ENCODE results near the gene PAX8. TPM values are rescaled to one million over a fixed set of nuclear protein-coding genes. Genes with fewer than 3 reads are reported as not detected.

Gene PAX8
- total RNA-seq, 4 donors from 2014 or later = 0.91 to 5.2 (median 4.3) TPM

DNA sequence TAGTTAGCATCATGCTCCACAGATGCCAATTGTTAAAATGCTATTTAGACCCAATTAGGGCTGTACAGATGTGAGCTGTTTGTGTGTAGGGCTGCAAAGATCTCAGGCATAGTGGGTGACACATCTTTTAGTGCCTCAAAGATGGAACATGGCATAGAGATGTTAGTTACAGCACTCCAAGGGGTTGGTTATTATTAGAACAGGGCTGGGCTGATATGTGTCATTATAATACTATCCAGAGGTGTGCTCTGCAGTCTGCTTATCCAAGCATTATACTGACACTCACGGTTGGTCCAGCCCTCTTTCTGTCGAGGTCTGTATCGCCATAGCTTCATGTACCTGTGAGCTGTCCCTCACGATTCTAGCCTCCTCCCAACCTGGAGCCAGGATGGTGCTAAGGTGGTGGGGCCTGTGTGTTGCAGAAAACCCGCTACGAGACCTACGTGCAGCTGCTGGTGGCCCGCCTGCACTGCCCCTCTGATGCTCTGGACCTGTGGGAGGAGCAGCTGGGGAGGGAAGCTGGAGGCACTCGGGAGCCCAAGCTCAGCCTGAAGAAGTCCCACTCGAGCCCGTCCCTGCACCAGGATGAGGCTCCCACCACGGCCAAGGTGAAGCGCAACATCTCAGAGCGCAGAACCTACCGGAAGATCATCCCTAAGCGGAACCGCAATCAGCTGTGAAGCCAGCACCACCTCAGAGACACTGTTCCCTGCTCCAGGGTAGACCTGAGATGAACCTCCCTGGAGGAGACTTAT, 77.8 kb downstream of the PAX8 start:
- WGBS, 2 donors = 84 to 87% methylated on average over 17 of the region's 17 CpGs
- intact Hi-C loops (cut with DNase I; ENCODE audit: low total_unique reads) = loop anchor here (5.0 kb wide), 1 partner anchor 171 kb away; no protein-coding TSS in a partner anchor
- DNase-seq (ENCODE audit: low spot score in 2 of 2) = no peak

DNA sequence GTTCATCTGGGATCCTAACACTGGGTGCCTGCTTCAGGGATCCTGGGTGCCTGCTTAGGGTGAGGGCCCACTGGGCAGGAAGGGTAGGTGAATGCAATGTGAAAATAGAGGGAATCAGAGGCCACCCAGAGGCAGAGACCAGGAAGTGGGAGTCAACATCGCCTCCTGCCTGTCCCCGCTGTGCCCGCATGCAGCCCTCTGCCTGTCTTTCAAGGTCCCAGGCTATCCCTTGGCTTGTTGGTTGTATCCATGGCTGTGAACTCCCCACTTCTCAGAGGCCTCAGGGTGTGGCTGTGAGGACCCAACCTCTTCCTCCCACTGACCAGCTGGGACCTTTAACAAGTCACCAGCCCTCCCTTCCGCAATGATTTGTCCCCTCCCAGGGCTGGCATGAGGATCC, 78.5 kb downstream of the PAX8 start:
- TF ChIP-seq, protein P1, sequence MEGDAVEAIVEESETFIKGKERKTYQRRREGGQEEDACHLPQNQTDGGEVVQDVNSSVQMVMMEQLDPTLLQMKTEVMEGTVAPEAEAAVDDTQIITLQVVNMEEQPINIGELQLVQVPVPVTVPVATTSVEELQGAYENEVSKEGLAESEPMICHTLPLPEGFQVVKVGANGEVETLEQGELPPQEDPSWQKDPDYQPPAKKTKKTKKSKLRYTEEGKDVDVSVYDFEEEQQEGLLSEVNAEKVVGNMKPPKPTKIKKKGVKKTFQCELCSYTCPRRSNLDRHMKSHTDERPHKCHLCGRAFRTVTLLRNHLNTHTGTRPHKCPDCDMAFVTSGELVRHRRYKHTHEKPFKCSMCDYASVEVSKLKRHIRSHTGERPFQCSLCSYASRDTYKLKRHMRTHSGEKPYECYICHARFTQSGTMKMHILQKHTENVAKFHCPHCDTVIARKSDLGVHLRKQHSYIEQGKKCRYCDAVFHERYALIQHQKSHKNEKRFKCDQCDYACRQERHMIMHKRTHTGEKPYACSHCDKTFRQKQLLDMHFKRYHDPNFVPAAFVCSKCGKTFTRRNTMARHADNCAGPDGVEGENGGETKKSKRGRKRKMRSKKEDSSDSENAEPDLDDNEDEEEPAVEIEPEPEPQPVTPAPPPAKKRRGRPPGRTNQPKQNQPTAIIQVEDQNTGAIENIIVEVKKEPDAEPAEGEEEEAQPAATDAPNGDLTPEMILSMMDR (IDR thresholded peaks at IDR 0.05) = no peak
- TF ChIP-seq POLR2A (IDR thresholded peaks at IDR 0.05) = no peak
- intact Hi-C loops (cut with DNase I; ENCODE audit: low total_unique reads) = loop anchor here (5.0 kb wide), 1 partner anchor 172 kb away; no protein-coding TSS in a partner anchor
- DNase-seq (ENCODE audit: low spot score in 2 of 2) = no peak
- H3K4me3 ChIP-seq (ENCODE audit: low read depth, poor library complexity, severe bottlenecking) = no peak overlapping the region
- 90 to 92% methylated on average over 4 of the region's 4 CpGs for WGBS, 2 donors

More for the DNA sequence above, 77.8 kb downstream of the PAX8 start:
- H3K4me3 ChIP-seq (ENCODE audit: low read depth, poor library complexity, severe bottlenecking) = no peak overlapping the region
- TF ChIP-seq, protein P1 (IDR thresholded peaks at IDR 0.05) = no peak
- TF ChIP-seq POLR2A (IDR thresholded peaks at IDR 0.05) = no peak

DNA sequence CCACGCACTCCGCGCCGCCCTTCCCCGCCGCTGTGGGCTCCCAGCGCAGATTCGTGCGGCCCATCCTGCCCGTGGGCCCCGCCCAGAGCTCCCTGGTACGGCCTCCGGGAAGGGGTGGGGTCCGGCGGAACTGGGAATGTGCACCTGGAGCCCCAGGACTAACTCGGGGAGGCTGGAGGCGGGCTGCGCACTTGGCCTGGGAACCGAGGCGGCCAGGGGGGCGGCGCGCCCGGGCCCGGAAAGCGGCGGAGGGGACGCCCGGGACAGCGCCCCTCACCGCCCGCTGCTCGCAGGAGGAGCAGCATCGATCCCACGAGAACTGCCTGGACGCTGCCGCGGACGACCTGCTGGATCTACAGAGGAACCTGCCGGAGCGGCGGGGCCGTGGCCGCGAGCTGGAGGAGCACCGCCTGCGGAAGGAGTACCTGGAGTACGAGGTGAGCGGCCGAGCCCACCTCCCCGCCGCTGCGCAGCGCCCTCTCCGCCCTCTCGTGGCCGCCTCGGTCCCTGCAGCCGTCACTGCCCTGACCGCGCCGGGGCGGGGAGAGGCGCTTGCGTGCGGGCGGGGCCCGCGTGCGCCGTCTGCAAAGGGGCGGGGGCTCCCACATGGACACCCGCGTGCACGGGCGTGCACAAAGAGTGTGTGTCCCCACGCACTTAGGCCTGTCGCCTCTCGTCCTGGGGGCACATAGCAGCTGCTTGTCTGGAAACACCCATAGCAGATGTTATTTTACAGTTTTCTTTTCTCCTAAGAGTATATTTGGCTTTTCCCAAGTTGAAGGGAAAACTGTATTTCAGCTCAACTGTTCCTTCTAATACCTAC, 79.7 kb downstream of the PAX8 start:
- WGBS, 2 donors = 1 to 11% methylated on average over 12 to 17 of the region's 79 CpGs
- TF ChIP-seq, protein P1 (IDR thresholded peaks at IDR 0.05) = peak in 1 of 3 donors; percentile 45
- TF ChIP-seq POLR2A (IDR thresholded peaks at IDR 0.05) = no peak
- DNase-seq (ENCODE audit: low spot score in 2 of 2) = peak; percentile 77 to 96
- H3K4me3 ChIP-seq (ENCODE audit: low read depth, poor library complexity, severe bottlenecking) = peak overlapping the region; percentile 60
- intact Hi-C loops (cut with DNase I; ENCODE audit: low total_unique reads) = loop anchor here (5.0 kb wide), 2 partner anchors 62 to 117 kb away; no protein-coding TSS in a partner anchor

DNA sequence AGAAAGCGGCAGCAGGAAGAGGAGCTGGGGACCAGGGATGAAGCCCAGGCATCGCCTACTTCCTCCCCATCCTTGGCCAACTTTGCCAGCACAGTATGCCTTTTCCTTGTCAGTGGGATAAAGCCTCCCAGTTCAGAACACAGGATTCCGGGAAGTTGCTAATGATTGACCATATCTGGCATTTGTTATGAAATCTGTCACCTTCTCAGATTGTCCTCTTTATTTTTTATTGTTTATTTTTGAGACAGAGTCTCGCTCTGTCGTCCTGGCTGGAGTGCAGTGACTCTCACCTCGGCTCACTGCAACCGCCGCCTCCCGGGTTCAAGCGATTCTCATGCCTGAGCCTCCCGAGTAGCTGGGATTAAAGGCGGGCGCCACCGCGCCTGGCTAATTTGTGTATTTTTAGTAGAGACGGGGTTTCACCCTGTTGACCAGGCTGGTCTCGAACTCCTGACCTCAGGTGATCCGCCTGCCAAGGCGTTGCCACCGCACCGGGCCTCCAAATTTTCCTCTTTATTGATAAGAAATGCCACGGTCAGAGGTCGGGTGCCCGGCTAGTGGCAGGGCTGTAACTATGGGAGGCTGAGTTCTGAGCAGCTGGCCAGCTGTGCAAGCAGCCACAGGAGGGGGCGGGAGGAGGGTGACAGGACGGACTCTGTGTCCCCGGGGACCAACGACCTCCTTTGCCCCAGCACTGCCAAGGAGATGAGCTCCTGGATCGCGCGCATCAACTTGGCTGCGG, 80.5 kb downstream of the PAX8 start:
- no peak overlapping the region for H3K4me3 ChIP-seq (ENCODE audit: low read depth, poor library complexity, severe bottlenecking)
- intact Hi-C loops (cut with DNase I; ENCODE audit: low total_unique reads) = loop anchor here (5.0 kb wide), 2 partner anchors 61 to 116 kb away; no protein-coding TSS in a partner anchor
- no peak for DNase-seq (ENCODE audit: low spot score in 2 of 2)
- WGBS, 2 donors = 61 to 77% methylated on average over 24 to 28 of the region's 32 CpGs
- TF ChIP-seq, protein P1 (IDR thresholded peaks at IDR 0.05) = no peak
- no peak for TF ChIP-seq POLR2A (IDR thresholded peaks at IDR 0.05)

DNA sequence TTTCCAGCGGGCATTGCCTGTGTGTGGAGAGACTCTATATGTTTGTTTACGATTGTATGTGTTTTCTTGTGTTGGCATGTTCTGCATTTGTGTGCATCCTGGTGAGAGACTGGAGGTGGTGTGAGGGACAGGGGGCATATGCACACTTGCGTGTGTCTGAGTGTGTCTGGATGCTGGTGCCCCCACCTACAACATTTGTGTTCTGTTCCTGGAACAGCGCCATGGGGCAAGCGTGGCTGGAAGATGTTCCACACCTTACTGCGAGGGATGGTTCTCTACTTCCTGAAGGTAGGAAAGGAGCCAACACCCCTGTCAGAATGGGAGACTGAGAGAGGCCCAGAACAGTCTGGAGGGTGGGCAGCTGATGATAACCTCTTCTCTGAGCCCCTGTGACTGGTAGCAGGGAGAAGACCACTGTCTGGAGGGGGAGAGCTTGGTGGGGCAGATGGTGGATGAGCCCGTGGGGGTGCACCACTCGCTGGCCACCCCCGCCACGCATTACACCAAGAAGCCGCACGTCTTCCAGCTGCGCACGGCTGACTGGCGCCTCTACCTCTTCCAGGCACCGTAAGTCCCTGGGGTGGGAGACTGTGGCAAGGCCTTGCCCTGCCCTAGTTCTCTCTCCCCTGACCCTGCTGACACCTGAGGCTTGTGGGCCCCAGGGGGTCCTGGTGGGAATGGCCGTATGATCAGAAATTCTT, 81.2 kb downstream of the PAX8 start:
- no peak overlapping the region for H3K4me3 ChIP-seq (ENCODE audit: low read depth, poor library complexity, severe bottlenecking)
- WGBS, 2 donors = 85 to 87% methylated on average over 17 of the region's 17 CpGs
- DNase-seq (ENCODE audit: low spot score in 2 of 2) = no peak
- TF ChIP-seq POLR2A (IDR thresholded peaks at IDR 0.05) = no peak
- TF ChIP-seq, protein P1 (IDR thresholded peaks at IDR 0.05) = no peak
- intact Hi-C loops (cut with DNase I; ENCODE audit: low total_unique reads) = loop anchor here (5.0 kb wide), 2 partner anchors 60 to 115 kb away; no protein-coding TSS in a partner anchor

Data from lower leg skin (tissue), 4 donors.